Retinal pigment epithelial cell (primary cell): ENCODE measurements around the gene SUSD1.

Experiments used
- DNase-seq: peaks from one replicate; pipeline ENCODE4 v3.0.0-alpha.2; 2010; ENCODE audit warnings: low read depth
- H3K4me3 ChIP-seq: 2 replicates; pipeline ENCODE4 v1.5.1; 2011; ENCODE audit warnings: mild to moderate bottlenecking, low read length, control low read depth, moderate library complexity
- TF ChIP-seq, protein P1 (sequence below): conservative IDR thresholded peaks from 2 replicates; pipeline ENCODE4 v1.5.1; 2011; ENCODE audit warnings: low read depth, low read length, control low read depth, inconsistent platforms

Gene SUSD1

DNA sequence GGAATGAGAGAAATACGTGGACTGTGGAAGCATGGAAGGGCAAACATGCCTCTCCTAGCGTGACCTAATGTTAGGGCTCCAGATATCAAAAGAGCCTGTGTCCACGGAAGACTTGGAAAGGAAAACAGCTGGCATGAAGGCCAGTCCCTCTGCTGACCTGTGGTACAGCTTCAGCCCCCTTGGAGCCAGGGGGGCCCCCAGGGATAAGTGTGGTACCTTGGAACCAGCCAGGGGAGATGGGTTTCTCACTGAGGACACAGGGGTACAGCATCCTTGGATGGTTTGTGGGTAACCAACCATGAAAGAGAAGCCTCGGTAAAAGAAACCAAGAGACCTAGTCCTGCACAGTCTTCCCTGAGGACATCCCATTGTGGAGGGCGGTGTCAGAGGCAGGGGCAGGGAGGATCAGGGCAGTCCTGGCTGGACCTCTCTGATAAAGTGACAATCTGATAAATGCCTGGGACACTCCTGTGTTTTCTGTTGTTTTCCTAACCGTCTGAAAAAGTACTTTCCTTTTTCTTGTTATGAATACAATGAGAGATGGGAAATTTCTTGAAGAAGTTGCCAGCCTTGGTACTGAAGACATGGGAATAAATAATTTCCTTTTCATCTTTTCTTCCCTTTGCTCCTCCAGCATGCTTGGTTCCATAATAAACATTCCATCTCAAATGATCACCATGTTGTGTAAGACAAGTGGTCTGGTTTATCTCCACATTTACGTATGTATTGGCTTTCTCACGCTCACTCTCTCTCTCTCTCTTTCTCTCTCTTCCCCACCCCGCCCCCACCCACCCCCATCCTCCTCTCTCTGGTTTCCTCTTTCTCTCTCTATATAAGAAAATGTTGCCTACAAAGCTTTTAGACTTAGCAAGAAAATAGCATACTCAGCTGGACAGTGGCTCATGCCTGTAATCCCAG is 102.1 kb downstream of the SUSD1 start:
- DNase-seq: no peak
- H3K4me3 ChIP-seq: no peak overlapping the region
- TF ChIP-seq, protein P1, sequence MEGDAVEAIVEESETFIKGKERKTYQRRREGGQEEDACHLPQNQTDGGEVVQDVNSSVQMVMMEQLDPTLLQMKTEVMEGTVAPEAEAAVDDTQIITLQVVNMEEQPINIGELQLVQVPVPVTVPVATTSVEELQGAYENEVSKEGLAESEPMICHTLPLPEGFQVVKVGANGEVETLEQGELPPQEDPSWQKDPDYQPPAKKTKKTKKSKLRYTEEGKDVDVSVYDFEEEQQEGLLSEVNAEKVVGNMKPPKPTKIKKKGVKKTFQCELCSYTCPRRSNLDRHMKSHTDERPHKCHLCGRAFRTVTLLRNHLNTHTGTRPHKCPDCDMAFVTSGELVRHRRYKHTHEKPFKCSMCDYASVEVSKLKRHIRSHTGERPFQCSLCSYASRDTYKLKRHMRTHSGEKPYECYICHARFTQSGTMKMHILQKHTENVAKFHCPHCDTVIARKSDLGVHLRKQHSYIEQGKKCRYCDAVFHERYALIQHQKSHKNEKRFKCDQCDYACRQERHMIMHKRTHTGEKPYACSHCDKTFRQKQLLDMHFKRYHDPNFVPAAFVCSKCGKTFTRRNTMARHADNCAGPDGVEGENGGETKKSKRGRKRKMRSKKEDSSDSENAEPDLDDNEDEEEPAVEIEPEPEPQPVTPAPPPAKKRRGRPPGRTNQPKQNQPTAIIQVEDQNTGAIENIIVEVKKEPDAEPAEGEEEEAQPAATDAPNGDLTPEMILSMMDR: no peak

DNA sequence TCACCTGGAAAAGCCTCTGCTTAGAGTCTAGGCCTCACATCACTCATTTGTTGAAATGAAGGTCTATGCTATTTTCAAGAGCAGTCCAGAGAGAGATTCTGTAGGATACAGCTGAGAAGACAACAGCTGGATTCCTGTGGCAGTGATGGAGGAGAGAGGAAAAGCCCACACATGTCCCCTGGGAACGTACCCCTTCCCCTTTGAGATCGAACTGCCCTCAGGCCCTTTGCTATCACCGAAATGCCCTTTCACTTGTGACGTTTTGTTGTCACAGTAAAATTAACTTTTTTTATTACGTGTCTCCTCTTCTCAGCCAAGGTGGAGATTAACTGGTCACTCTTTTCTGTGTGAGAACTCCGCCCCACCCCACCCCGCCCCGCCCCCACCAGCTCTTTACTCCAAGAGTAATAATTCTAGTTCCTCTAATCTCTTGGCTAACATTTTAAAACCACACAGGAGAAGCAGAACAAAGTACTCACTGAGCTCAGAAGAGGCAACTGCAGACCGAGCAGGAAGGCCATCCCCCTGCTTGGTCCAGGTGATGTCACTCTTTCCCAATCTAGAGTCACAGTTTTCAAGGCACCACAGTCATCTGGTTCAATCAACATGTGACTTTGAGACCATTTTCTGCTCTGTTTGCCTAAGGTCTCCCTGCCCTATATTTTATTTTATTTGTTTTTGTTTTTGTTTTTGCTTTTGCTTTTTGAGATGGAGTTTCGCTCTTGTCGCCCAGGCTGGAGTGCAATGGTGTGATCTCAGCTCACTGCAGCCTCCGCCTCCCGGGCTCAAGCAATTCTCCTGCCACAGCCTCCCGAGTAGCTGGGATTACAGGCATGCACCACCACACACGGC is 105.6 kb downstream of the SUSD1 start:
- TF ChIP-seq, protein P1: no peak
- no peak overlapping the region for H3K4me3 ChIP-seq
- DNase-seq: no peak

DNA sequence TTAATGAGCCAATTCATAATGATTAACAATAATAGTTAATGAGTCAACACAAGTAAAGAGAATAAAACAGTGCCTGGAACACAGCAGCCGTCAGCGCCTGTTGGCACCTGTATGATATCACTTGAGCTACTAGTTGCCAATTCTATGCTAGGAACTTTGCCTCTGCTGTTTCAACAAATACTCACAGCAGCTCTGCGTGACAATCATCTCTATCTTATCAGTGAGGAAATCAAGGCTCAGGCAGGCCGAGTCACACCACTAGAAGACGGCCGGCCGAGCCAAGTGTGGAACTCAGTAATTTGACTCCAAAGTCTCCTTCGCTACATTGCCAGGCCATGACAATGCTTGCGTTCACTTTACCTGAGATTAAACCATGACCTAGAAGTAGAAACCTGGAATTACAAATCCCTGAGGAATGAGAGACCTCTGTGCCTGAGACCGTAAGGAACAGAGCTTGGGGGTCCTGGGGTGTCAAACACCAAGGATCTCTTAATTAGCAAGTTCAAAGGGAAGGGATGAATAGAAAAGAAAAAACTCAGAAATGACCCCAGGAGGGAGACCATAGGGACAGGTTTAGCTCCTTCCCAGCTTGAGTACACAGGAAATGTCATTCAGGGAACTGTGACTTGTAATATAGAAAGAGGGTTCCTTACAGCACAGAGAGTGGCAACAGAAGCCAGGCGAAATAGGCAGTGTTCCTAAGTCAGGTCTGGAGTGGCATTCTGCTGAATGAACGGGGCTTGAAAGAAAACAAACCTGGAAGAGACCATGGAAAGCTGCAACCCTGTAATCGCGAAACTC is 109.1 kb downstream of the SUSD1 start:
- DNase-seq: no peak
- TF ChIP-seq, protein P1: no peak
- no peak overlapping the region for H3K4me3 ChIP-seq

DNA sequence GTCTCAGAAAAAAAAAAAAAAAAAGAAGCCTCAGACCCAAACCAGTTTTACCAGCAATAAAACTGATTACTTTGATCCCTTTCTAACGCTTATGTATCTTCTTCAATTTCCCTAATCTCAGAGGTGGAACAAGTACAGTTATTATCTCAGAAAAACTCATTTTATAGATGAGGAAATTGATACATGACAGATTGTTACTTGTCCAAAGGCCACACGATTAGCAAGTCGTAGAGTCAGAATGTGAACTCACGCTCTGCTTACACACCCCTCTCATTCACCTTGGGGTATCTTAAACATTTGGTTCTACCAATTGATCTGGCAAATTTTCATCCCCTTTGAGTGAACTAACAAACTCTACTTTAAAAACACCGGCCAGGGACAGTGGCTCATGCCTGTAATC is 110.2 kb downstream of the SUSD1 start:
- no peak overlapping the region for H3K4me3 ChIP-seq
- TF ChIP-seq, protein P1: no peak
- no peak for DNase-seq

DNA sequence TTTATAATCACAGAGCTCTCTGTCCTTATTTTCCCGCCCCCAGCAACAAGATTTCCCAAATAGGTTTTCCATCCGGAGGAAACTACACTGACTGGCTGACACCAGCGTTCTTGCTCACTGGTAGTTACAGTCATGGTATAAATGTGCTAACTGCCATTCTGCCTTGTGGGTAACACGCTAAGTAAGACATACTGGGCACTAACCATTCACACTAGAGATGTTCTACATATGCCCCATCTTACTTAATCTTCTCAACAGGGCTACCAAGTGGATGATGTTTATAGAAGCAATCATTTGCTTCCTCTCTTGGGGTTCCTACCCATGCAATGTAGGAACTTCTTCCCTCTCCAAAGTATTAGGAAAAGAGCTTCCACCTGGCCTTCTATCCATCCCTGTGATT is 111.5 kb downstream of the SUSD1 start:
- TF ChIP-seq, protein P1: no peak
- H3K4me3 ChIP-seq: no peak overlapping the region
- no peak for DNase-seq

DNA sequence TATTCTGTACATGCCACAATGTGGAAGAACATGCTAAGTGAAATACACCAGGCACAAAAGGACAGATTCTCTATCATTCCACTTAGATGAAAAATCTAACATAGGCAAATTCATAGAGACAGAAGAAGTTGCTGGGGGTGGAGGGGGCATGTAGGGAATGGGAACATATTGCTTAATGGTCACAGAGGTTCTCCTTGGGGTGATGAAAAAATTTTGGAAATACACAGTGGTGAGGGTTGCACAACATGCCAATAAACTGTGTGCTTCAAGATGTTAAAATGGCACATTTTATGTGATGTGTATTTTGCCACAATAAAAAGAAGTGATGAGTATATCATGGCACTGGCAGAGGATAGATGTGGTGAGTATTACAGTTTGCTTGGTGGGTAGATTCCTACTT is 111.9 kb downstream of the SUSD1 start:
- TF ChIP-seq, protein P1: no peak
- no peak overlapping the region for H3K4me3 ChIP-seq
- no peak for DNase-seq
